Ascending aorta (tissue), 2 donors: Measurements from ENCODE around the gene PICALM. TPM values are rescaled to one million over a fixed set of nuclear protein-coding genes. Genes with fewer than 3 reads are reported as not detected.

Experiments
- DNase-seq, 2 donors: peaks; one replicate each; pipeline ENCODE4 v3.0.0-alpha.2; 2019; ENCODE audit warnings: low spot score in 2 of 2
- H3K27ac ChIP-seq, 2 donors: fragments of 200-600 bp; sonication (generic); one replicate each; pipeline ENCODE4 v1.5.1; 2016 to 2017; ENCODE audit warnings: mild to moderate bottlenecking in 1 of 2
- H3K27me3 ChIP-seq: fragments of 200-600 bp; sonication (generic); one replicate; pipeline ENCODE4 v1.5.1; 2017
- H3K36me3 ChIP-seq, 2 donors: fragments of 200-600 bp; sonication (generic); one replicate each; pipeline ENCODE4 v1.5.1; 2016
- H3K4me1 ChIP-seq, 2 donors: fragments of 200-600 bp; sonication (generic); one replicate each; pipeline ENCODE4 v1.5.1; 2016 to 2017; ENCODE audit warnings: mild to moderate bottlenecking in 1 of 2
- H3K4me3 ChIP-seq, 2 donors: fragments of 200-600 bp; sonication (generic); one replicate each; pipeline ENCODE4 v1.5.1; 2016 to 2017; ENCODE audit warnings: mild to moderate bottlenecking in 1 of 2
- H3K9me3 ChIP-seq, 2 donors: fragments of 200-600 bp; sonication (generic); one replicate each; pipeline ENCODE4 v1.5.1; 2016
- intact Hi-C: fragments of 100-400 bp; cut with DNase I; formaldehyde crosslinking; loops from one replicate; pipeline ENCODE4 v1.15.1; 2023
- total RNA-seq: library from RNA; depleted of rRNA; stranded (reverse); fragments of >200 nt; gene quantifications from one replicate; pipeline ENCODE4 v1.1.0, GENCODE V29; 2016
- TF ChIP-seq, protein P1 (sequence below), 3 experiments: fragments of 200-600 bp in 2 of 3; fragments of 450-650 bp in 1 of 3; sonication (generic) in 2 of 3; IDR thresholded peaks; one replicate each; pipeline ENCODE4 v1.5.1; 2016 to 2019; ENCODE audit warnings: antibody characterized with exemption in 3 of 3, mild to moderate bottlenecking in 1 of 3, moderate library complexity in 1 of 3

The PICALM gene
- total RNA-seq, 1 donor from 2014 or later: 158 TPM

DNA sequence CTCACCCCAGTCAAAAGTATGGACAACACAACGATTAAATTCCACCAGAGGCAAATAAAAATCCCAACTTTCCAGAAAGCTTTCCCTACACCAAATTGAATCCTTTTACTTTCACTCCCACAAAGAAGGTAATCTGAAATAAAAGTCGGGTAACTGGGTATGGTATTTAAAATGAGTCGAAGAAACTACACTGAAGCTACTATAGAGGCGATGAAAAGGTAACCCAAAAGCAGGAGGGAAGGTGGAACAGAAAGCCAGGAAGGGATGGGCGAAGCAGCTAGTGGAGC lies 1.1 kb downstream of the PICALM start:
- DNase-seq: no peak
- no peaks in the 10 kb centered on the region for H3K9me3 ChIP-seq
- TF ChIP-seq, protein P1, sequence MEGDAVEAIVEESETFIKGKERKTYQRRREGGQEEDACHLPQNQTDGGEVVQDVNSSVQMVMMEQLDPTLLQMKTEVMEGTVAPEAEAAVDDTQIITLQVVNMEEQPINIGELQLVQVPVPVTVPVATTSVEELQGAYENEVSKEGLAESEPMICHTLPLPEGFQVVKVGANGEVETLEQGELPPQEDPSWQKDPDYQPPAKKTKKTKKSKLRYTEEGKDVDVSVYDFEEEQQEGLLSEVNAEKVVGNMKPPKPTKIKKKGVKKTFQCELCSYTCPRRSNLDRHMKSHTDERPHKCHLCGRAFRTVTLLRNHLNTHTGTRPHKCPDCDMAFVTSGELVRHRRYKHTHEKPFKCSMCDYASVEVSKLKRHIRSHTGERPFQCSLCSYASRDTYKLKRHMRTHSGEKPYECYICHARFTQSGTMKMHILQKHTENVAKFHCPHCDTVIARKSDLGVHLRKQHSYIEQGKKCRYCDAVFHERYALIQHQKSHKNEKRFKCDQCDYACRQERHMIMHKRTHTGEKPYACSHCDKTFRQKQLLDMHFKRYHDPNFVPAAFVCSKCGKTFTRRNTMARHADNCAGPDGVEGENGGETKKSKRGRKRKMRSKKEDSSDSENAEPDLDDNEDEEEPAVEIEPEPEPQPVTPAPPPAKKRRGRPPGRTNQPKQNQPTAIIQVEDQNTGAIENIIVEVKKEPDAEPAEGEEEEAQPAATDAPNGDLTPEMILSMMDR (IDR thresholded peaks at IDR 0.05): no peak
- intact Hi-C loops: loop anchor here (1.0 to 10.0 kb wide), 7 partner anchors 25 to 737 kb away; partner anchors contain the start of genes CREBZF, EED and PRSS23
- no peaks in the 10 kb centered on the region for H3K36me3 ChIP-seq
- H3K4me1 ChIP-seq: peaks cover 5 to 30% of the 10 kb centered on the region in 2 donors
- H3K27me3 ChIP-seq: no peaks in the 10 kb centered on the region
- peak overlapping the region; percentile 95 to 99 for H3K27ac ChIP-seq
- peak overlapping the region; percentile 77 to 96 for H3K4me3 ChIP-seq

DNA sequence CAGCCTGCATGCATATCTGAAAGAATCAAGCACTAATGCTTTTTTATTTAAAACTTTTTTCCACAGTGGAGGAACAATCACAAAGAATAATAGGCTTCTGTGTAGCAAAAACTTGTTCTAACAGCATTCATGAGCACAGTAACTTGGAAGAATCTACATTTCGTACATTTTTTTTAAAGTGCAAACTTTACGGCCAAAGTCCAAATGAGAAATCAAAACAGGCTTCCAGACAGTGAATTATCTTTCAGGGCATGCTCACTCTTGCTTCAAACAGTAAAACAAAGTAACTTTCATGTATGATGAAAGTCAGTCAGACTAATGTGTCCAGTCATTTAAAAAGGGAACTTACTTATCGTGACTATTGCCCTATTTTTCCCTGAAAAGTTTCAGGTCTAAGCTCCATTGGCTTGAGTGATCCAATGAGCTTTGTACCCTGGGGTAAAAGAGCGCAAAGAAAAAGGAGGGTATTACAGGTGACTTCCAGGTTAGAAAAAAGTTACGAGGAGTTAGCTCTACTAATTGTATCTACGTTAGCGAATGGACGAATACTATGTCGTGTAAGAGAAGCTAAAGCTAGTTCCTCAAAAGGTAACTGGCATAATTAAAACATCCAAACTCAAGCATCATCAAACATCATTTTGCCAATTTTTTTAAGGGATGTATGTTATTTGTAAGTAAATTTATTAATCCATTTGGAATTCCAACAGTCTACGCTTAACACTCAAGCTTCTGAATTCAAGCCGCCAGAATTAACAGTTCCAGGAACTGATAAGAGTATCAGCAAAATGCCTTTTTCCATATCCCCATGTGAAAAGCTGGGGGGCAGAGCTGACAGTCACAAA lies 1.7 kb downstream of the PICALM start:
- intact Hi-C loops: loop anchor here (1.0 to 10.0 kb wide), 4 partner anchors 126 to 738 kb away; partner anchors contain the start of genes CREBZF and PRSS23
- TF ChIP-seq, protein P1 (IDR thresholded peaks at IDR 0.05): no peak
- no peaks in the 10 kb centered on the region for H3K27me3 ChIP-seq
- H3K4me3 ChIP-seq: peak overlapping the region; percentile 77 to 96
- H3K27ac ChIP-seq: peak overlapping the region; percentile 95 to 99
- H3K9me3 ChIP-seq: no peaks in the 10 kb centered on the region
- H3K4me1 ChIP-seq: peaks cover 5 to 30% of the 10 kb centered on the region in 2 donors
- H3K36me3 ChIP-seq: no peaks in the 10 kb centered on the region
- DNase-seq: no peak

DNA sequence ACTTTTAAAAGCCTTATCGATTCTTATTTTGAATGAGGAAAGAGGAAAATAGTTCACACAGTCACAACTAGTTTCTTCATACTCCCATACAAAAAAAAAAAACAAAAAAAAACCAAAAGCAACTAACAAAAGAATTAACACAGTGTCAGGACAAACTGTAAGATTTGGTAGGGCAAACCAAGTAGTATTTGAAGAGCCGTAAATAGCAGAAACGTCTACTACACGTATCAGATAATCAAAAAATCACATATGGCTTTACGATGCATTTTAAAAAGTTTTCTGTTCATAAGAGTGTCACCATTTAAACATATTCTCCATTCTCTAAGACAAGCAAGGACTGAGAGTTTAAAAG lies 2.3 kb downstream of the PICALM start:
- H3K4me3 ChIP-seq: peak overlapping the region; percentile 77 to 96
- peak overlapping the region; percentile 95 to 99 for H3K27ac ChIP-seq
- no peak for DNase-seq
- no peaks in the 10 kb centered on the region for H3K9me3 ChIP-seq
- peaks cover 8 to 30% of the 10 kb centered on the region in 2 donors for H3K4me1 ChIP-seq
- intact Hi-C loops: loop anchor here (1.0 to 10.0 kb wide), 4 partner anchors 126 to 738 kb away; partner anchors contain the start of genes CREBZF and PRSS23
- TF ChIP-seq, protein P1 (IDR thresholded peaks at IDR 0.05): no peak
- H3K27me3 ChIP-seq: no peaks in the 10 kb centered on the region
- H3K36me3 ChIP-seq: no peaks in the 10 kb centered on the region

- H3K36me3 ChIP-seq: no peaks in the 10 kb centered on the region
- H3K27ac ChIP-seq: peak overlapping the region; percentile 95 to 99
- no peaks in the 10 kb centered on the region for H3K9me3 ChIP-seq
- peaks cover 8 to 30% of the 10 kb centered on the region in 2 donors for H3K4me1 ChIP-seq
- no peaks in the 10 kb centered on the region for H3K27me3 ChIP-seq
- DNase-seq: no peak
- H3K4me3 ChIP-seq: peak overlapping the region; percentile 77 to 96
- intact Hi-C loops: loop anchor here (2.0 to 10.0 kb wide), 3 partner anchors 127 to 739 kb away; partner anchors contain the start of genes CREBZF and PRSS23
- TF ChIP-seq, protein P1 (IDR thresholded peaks at IDR 0.05): no peak
Observed at GRCh38 chr11:86066033-86066432, 2.9 kb downstream of the PICALM start.

GRCh38 chr11:86064220-86064803 lies 4.6 kb downstream of the PICALM start:
- DNase-seq: no peak

More at GRCh38 chr11:86064220-86064803, 4.6 kb downstream of the PICALM start:
- Histone ChIP-seq H3K4me1 (peaks cover 13 to 21% of the 10 kb centered on the region in 2 donors), H3K9me3 (no peaks in the 10 kb centered on the region), H3K27me3 (no peaks in the 10 kb centered on the region), H3K36me3 (no peaks in the 10 kb centered on the region), H3K4me3 (peak overlapping the region; percentile 37 to 77), H3K27ac (peak overlapping the region; percentile 95 to 99)
- TF ChIP-seq, protein P1 (IDR thresholded peaks at IDR 0.05): no peak
- intact Hi-C loops: loop anchor here (10.0 kb wide), 2 partner anchors 400 to 740 kb away; partner anchors contain the start of genes CREBZF and PRSS23
